Osteocyte (in vitro differentiated cells): ENCODE results near the gene FEV. TPM values are rescaled to one million over a fixed set of nuclear protein-coding genes. Genes with fewer than 3 reads are reported as not detected.

Experiments
- DNase-seq: peaks from one replicate; pipeline ENCODE4 v3.0.0; 2021; ENCODE audit warnings: mixed read lengths; ENCODE audit not compliant: unreplicated experiment; ENCODE audit errors: extremely low spot score
- H3K27ac Mint-ChIP-seq: one replicate; pipeline ENCODE4 v1.8.0; 2021; ENCODE audit warnings: mild to moderate bottlenecking, mixed read lengths; ENCODE audit not compliant: unreplicated experiment
- H3K27me3 Mint-ChIP-seq: one replicate; pipeline ENCODE4 v1.8.0; 2021; ENCODE audit warnings: mixed read lengths; ENCODE audit not compliant: unreplicated experiment
- H3K36me3 Mint-ChIP-seq: one replicate; pipeline ENCODE4 v1.8.0; 2021; ENCODE audit warnings: mixed read lengths; ENCODE audit not compliant: unreplicated experiment
- H3K4me1 Mint-ChIP-seq: one replicate; pipeline ENCODE4 v1.8.0; 2021; ENCODE audit warnings: mixed read lengths; ENCODE audit not compliant: unreplicated experiment
- H3K4me3 Mint-ChIP-seq: one replicate; pipeline ENCODE4 v1.8.0; 2021; ENCODE audit warnings: mild to moderate bottlenecking, moderate library complexity, mixed read lengths; ENCODE audit not compliant: unreplicated experiment
- H3K9me3 Mint-ChIP-seq: one replicate; pipeline ENCODE4 v1.8.0; 2021; ENCODE audit warnings: mixed read lengths; ENCODE audit not compliant: unreplicated experiment
- total RNA-seq: library from RNA; stranded (reverse); gene quantifications from 2 replicates; pipeline ENCODE4 v1.2.1, GENCODE V29; 2021
- TF ChIP-seq, protein P1 (sequence below): fragments of 200-600 bp; sonication (generic); IDR thresholded peaks from 2 replicates; pipeline ENCODE4 v1.5.0; 2021; ENCODE audit warnings: antibody characterized with exemption, mild to moderate bottlenecking, moderate library complexity

FEV gene
- total RNA-seq, 1 donor from 2014 or later = not detected

DNA sequence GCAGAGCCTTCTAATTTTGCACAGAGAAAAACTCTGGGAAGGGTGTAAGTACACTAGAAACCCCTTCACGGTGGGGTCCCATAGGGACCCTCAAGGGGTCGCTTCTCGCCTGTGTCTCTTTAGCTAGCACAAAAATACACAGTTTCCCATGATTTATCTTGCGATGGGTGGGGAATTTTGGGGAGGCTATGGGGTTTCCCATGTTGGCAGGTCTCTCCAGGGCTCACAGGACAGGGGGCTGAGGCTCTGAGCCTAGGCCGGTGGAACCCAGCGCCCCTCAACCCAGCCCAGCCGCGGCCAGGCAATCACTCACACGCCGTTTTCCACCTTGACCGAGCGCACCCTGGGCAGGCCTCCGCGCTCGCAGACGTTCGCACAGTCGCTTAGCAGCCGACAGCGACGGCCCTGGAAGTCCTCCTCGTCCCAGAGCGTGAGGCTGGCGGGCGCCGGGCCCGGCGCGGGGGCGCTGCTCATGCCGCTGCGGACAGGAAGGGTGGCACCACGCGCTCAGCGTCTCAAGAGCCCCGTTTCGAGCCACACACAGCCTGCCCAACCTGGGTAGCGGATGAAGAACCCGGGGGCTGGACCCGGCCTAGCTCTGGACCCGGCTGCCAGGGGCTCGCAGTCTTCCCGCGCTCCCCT, 7.8 kb upstream of the FEV start:
- Mint-ChIP-seq H3K4me3 (peak overlapping the region; percentile 22), H3K27me3 (peaks cover 75% of the 10 kb centered on the region), H3K9me3 (no peaks in the 10 kb centered on the region), H3K27ac (no peak overlapping the region), H3K4me1 (peaks cover 12% of the 10 kb centered on the region), H3K36me3 (no peaks in the 10 kb centered on the region)
- TF ChIP-seq, protein P1, sequence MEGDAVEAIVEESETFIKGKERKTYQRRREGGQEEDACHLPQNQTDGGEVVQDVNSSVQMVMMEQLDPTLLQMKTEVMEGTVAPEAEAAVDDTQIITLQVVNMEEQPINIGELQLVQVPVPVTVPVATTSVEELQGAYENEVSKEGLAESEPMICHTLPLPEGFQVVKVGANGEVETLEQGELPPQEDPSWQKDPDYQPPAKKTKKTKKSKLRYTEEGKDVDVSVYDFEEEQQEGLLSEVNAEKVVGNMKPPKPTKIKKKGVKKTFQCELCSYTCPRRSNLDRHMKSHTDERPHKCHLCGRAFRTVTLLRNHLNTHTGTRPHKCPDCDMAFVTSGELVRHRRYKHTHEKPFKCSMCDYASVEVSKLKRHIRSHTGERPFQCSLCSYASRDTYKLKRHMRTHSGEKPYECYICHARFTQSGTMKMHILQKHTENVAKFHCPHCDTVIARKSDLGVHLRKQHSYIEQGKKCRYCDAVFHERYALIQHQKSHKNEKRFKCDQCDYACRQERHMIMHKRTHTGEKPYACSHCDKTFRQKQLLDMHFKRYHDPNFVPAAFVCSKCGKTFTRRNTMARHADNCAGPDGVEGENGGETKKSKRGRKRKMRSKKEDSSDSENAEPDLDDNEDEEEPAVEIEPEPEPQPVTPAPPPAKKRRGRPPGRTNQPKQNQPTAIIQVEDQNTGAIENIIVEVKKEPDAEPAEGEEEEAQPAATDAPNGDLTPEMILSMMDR = no peak
- no peak for DNase-seq

DNA sequence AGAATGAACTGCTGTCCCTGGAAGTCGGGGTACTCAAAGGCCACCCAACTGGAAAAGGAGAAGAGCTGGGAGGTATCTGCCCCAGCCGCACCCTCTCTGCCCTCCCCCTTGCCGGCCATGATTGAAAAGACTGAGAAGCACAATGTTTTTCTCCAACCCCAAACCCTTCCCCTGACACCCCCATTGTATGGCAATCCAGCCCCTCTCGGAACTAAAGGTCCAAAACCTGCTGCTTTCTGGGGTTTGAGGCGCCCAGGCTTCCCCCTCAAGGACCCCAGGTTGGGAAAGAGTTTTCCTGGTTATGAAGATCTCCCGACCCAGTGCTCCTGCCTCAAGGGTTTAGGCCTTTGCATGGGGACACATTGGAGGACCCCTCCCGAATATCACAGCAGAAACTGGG, 7.2 kb upstream of the FEV start:
- H3K9me3 Mint-ChIP-seq = no peaks in the 10 kb centered on the region
- TF ChIP-seq, protein P1 = no peak
- no peaks in the 10 kb centered on the region for H3K36me3 Mint-ChIP-seq
- H3K4me3 Mint-ChIP-seq = no peak overlapping the region
- no peak for DNase-seq
- H3K27ac Mint-ChIP-seq = no peak overlapping the region
- H3K27me3 Mint-ChIP-seq = peaks cover 78% of the 10 kb centered on the region
- H3K4me1 Mint-ChIP-seq = peaks cover 10% of the 10 kb centered on the region

DNA sequence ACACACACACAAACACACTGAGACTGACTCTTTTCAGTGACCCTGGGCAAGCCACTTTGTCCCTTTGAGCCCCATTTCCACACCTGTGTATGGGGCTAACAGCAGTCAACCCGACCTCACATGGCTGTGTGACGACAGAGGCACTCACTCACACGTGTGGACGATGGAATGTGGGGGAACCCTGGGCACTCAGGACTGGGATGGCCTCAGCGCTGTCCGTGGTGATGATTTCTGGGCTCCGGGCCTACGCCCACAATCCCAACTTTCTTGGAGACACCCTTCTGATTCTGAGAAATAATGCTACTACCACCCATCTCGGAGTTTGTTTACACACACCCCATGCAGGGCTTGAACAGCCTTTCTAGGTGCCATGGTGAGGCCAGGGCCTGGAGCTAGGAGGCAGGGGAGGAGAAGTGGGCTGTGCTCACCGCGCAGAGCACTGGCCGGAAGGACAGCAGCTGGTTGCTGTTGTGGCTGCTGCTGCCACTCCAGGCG, 6.7 kb upstream of the FEV start:
- H3K27me3 Mint-ChIP-seq = peaks cover 79% of the 10 kb centered on the region
- no peak overlapping the region for H3K4me3 Mint-ChIP-seq
- no peaks in the 10 kb centered on the region for H3K36me3 Mint-ChIP-seq
- H3K9me3 Mint-ChIP-seq = no peaks in the 10 kb centered on the region
- TF ChIP-seq, protein P1 = no peak
- H3K4me1 Mint-ChIP-seq = peaks cover 7% of the 10 kb centered on the region
- DNase-seq = no peak
- H3K27ac Mint-ChIP-seq = no peak overlapping the region

DNA sequence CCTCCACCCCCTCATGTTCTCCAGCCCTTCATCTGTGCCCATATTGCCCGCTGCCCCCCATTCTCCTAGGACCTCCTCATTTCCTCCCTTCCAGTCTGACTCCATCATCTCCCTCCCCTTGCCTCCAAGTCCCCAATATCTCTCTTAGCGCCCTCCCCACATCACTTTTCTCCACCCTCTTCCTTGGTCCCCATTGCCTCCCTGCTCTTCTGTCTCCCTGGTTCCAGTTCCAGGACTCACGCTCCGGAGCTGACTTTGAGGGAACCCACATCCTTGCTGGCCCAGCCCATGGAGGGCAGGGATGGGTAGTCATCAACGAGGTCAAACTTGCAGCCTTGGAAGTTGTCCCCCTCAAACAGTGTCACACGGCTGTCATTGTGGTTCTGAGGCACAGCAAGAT, 5.6 kb upstream of the FEV start:
- TF ChIP-seq, protein P1 = no peak
- Mint-ChIP-seq H3K9me3 (no peaks in the 10 kb centered on the region), H3K36me3 (no peaks in the 10 kb centered on the region), H3K4me1 (peaks cover 11% of the 10 kb centered on the region), H3K4me3 (no peak overlapping the region), H3K27ac (no peak overlapping the region), H3K27me3 (peaks cover 83% of the 10 kb centered on the region)
- no peak for DNase-seq

DNA sequence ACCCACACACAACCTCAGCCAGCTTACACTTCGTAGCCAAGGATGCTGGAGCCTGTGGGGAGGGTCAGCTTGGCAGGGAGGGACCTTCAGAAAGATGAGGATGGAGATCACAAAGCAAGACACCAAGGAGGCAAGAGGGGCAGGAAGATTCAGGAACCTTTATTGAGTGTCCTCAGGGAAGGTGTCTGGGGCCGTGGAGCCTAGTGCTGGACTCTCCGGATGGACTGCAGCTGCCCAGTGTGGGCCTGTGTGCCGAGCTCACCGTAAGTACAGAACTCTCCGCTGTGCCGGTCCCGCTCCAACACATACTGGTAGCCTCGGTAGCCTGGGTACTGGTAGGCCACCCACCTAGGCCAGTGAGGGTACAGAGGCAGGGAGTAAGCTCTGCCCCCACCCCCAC, 5.1 kb upstream of the FEV start:
- no peak for DNase-seq
- Mint-ChIP-seq H3K27ac (no peak overlapping the region), H3K27me3 (peaks cover 80% of the 10 kb centered on the region), H3K36me3 (no peaks in the 10 kb centered on the region), H3K9me3 (no peaks in the 10 kb centered on the region), H3K4me1 (peaks cover 12% of the 10 kb centered on the region), H3K4me3 (no peak overlapping the region)
- TF ChIP-seq, protein P1 = no peak
